Measurements from ENCODE around the gene KPNB1. TPM values are rescaled to one million over a fixed set of nuclear protein-coding genes. Genes with fewer than 3 reads are reported as not detected.

The KPNB1 gene
- total and polyA plus RNA-seq, 7 donors, result 78.0 to 323 (median 192) TPM

- Histone ChIP-seq H3K9me3 (no peaks in the 10 kb centered on the region), H3K4me3 (no peak overlapping the region), H3K4me1 (no peaks in the 10 kb centered on the region), H3K36me3 (ENCODE audit: insufficient read depth in 1 of 2, low read depth in 1 of 2) (no peaks in the 10 kb centered on the region), H3K27ac (no peak overlapping the region), H3K27me3 (ENCODE audit: insufficient read depth in 3 of 3, low read length in 2 of 3) (peaks cover 0 to 40% (median 20%) of the 10 kb centered on the region in 3 donors)
- TF ChIP-seq CTCF (IDR thresholded peaks at IDR 0.05), result no peak
- WGBS, 3 donors, result 54 to 71% (median 61%) methylated on average over 8 to 13 of the region's 13 CpGs
- DNase-seq (peak in 1 of 2 donors; percentile 23), ATAC-seq (no peak)
- intact Hi-C loops (cut with DNase I), result no loop called here
These were observed 75.9 kb downstream of the KPNB1 start for GRCh38 chr17:47725446-47726111.

- DNase-seq, result no peak
- no peak for ATAC-seq
- peaks cover 0 to 32% (median 8%) of the 10 kb centered on the region in 3 donors for H3K27me3 ChIP-seq (ENCODE audit: insufficient read depth in 3 of 3, low read length in 2 of 3)
- intact Hi-C loops (cut with DNase I), result no loop called here
- H3K36me3 ChIP-seq (ENCODE audit: insufficient read depth in 1 of 2, low read depth in 1 of 2), result no peaks in the 10 kb centered on the region
- H3K9me3 ChIP-seq, result no peaks in the 10 kb centered on the region
- H3K27ac ChIP-seq, result no peak overlapping the region
- no peak for TF ChIP-seq CTCF (IDR thresholded peaks at IDR 0.05)
- WGBS, 3 donors, result 79 to 84% (median 83%) methylated on average over 11 to 12 of the region's 12 CpGs
- H3K4me1 ChIP-seq, result no peaks in the 10 kb centered on the region
- no peak overlapping the region for H3K4me3 ChIP-seq
These were observed 77.3 kb downstream of the KPNB1 start for GRCh38 chr17:47726796-47727703.

GRCh38 chr17:47727704-47728036 lies 78.0 kb downstream of the KPNB1 start:
- WGBS, 3 donors, result 60 to 72% (median 66%) methylated on average over 8 to 9 of the region's 9 CpGs
- Histone ChIP-seq H3K9me3 (no peaks in the 10 kb centered on the region), H3K27ac (no peak overlapping the region), H3K27me3 (ENCODE audit: insufficient read depth in 3 of 3, low read length in 2 of 3) (peaks cover 0 to 32% (median 11%) of the 10 kb centered on the region in 3 donors), H3K4me1 (no peaks in the 10 kb centered on the region), H3K4me3 (no peak overlapping the region), H3K36me3 (ENCODE audit: insufficient read depth in 1 of 2, low read depth in 1 of 2) (no peaks in the 10 kb centered on the region)
- no peak for TF ChIP-seq CTCF (IDR thresholded peaks at IDR 0.05)
- intact Hi-C loops (cut with DNase I), result no loop called here
- DNase-seq, result no peak
- no peak for ATAC-seq

- TF ChIP-seq CTCF (IDR thresholded peaks at IDR 0.05), result no peak
- DNase-seq (no peak), ATAC-seq (no peak)
- Histone ChIP-seq H3K36me3 (ENCODE audit: insufficient read depth in 1 of 2, low read depth in 1 of 2) (no peaks in the 10 kb centered on the region), H3K4me1 (peaks cover 3% of the 10 kb centered on the region), H3K4me3 (no peak overlapping the region), H3K27me3 (ENCODE audit: insufficient read depth in 3 of 3, low read length in 2 of 3) (peaks cover 0 to 31% (median 11%) of the 10 kb centered on the region in 3 donors), H3K27ac (no peak overlapping the region), H3K9me3 (no peaks in the 10 kb centered on the region)
- WGBS, 3 donors, result 82 to 89% (median 89%) methylated on average over 4 of the region's 4 CpGs
- intact Hi-C loops (cut with DNase I), result no loop called here
These were observed 78.6 kb downstream of the KPNB1 start for GRCh38 chr17:47728214-47728877.
